HL-60/S4 (cell line): ENCODE results near the gene IRX2.

Experiments
- in situ Hi-C: fragments of 300-500 bp; cut with MboI; formaldehyde crosslinking; loops from 2 replicates; pipeline ENCODE4 v1.14.3; 2022; ENCODE audit warnings: low sequenced_read_pairs

IRX2 gene

GRCh38 chr5:2721385-2722138, 29.9 kb downstream of the IRX2 start:
- in situ Hi-C loops, result no loop called here

- in situ Hi-C loops, result no loop called here
Measured at GRCh38 chr5:2719332-2719731, 32.1 kb downstream of the IRX2 start.

GRCh38 chr5:2718115-2718514, 33.4 kb downstream of the IRX2 start:
- in situ Hi-C loops, result no loop called here

- in situ Hi-C loops, result no loop called here
Measured at GRCh38 chr5:2715856-2716255, 35.6 kb downstream of the IRX2 start.

- in situ Hi-C loops, result no loop called here
Measured at GRCh38 chr5:2714805-2715204, 36.7 kb downstream of the IRX2 start.

GRCh38 chr5:2714026-2714425, 37.5 kb downstream of the IRX2 start:
- in situ Hi-C loops, result no loop called here

- in situ Hi-C loops, result no loop called here
Measured at GRCh38 chr5:2711446-2712425, 39.7 kb downstream of the IRX2 start.

- in situ Hi-C loops, result no loop called here
Measured at GRCh38 chr5:2710910-2711309, 40.6 kb downstream of the IRX2 start.

GRCh38 chr5:2709976-2710689, 41.3 kb downstream of the IRX2 start:
- in situ Hi-C loops, result no loop called here

GRCh38 chr5:2708751-2709150, 42.7 kb downstream of the IRX2 start:
- in situ Hi-C loops, result no loop called here

GRCh38 chr5:2708132-2708531, 43.3 kb downstream of the IRX2 start:
- in situ Hi-C loops, result no loop called here

- in situ Hi-C loops, result no loop called here
Measured at GRCh38 chr5:2705861-2706260, 45.6 kb downstream of the IRX2 start.

- in situ Hi-C loops, result no loop called here
Measured at GRCh38 chr5:2704806-2705645, 46.5 kb downstream of the IRX2 start.

- in situ Hi-C loops, result no loop called here
Measured at GRCh38 chr5:2704111-2704510, 47.4 kb downstream of the IRX2 start.

- in situ Hi-C loops, result no loop called here
Measured at GRCh38 chr5:2703615-2704014, 47.9 kb downstream of the IRX2 start.

- in situ Hi-C loops, result no loop called here
Measured at GRCh38 chr5:2703041-2703440, 48.4 kb downstream of the IRX2 start.

- in situ Hi-C loops, result no loop called here
Measured at GRCh38 chr5:2702096-2702879, 49.2 kb downstream of the IRX2 start.

- in situ Hi-C loops, result no loop called here
Measured at GRCh38 chr5:2701592-2701991, 49.9 kb downstream of the IRX2 start.

GRCh38 chr5:2700876-2701275, 50.6 kb downstream of the IRX2 start:
- in situ Hi-C loops, result no loop called here

GRCh38 chr5:2699686-2700085, 51.8 kb downstream of the IRX2 start:
- in situ Hi-C loops, result no loop called here
